ENCODE data around the gene AP3S2. TPM values are rescaled to one million over a fixed set of nuclear protein-coding genes. Genes with fewer than 3 reads are reported as not detected.
A peak's percentile ranks its signal among the peaks of the same experiment; 100 is the strongest.
"Not testable (repeated sequence)": the region's sequence is repeated elsewhere in the genome, so short reads cannot be mapped to it uniquely, and the experiment has no call there.

Gene AP3S2
- total RNA-seq, 1 experiment from 2014 or later: 46.1 TPM

DNA sequence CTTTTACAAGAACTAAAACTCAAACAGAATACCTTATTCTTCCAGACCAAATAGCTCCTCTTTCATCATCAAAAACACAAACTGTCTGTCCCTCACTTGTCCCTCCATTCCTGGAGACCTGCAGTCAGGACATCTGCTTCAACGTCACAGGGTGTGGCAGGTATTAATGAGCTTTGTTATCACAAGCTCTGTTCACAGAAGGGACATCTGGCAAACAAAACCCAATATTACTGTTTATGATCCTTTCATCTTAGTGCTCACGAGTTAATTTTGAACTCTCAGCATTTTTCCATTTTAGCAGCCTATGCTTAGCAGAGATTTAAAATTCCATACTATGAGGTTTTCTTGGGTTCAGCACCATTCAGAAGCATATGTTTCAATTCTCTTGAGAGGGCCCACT lies 32.9 kb downstream of the AP3S2 start:
- DNase-seq: no peak
- no peaks in the 10 kb centered on the region for H3K4me1 ChIP-seq
- H3K27ac ChIP-seq: no peak overlapping the region
- no peaks in the 10 kb centered on the region for H3K27me3 ChIP-seq
- peaks cover 23% of the 10 kb centered on the region; the same call in 1 of the 2 replicates for H3K36me3 ChIP-seq
- H3K4me3 ChIP-seq: no peak overlapping the region
- H3K9me3 ChIP-seq (replicated peaks): no peaks in the 10 kb centered on the region

DNA sequence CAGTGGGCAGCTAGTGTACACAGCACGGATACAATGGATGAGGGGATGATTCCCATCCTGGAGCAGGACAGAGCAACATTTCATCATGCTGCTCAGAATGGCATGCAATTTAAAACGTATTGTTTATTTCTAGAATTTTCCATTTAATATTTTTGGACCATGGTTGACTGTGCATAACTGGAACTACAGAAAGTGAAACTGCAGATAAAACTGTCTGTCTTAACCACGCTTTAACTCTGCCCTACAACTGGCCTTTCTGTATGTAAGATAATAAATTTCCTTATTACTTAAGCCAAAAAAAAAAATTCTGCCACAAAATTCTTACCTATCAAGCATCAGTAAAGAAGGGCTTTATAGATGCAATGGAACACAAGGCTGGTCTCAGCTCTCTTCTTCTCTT lies 33.4 kb downstream of the AP3S2 start:
- H3K27me3 ChIP-seq: no peaks in the 10 kb centered on the region
- DNase-seq: no peak
- H3K36me3 ChIP-seq: peaks cover 23% of the 10 kb centered on the region; the same call in 1 of the 2 replicates
- H3K4me1 ChIP-seq: no peaks in the 10 kb centered on the region
- no peak overlapping the region for H3K27ac ChIP-seq
- H3K9me3 ChIP-seq (replicated peaks): no peaks in the 10 kb centered on the region
- H3K4me3 ChIP-seq: no peak overlapping the region

DNA sequence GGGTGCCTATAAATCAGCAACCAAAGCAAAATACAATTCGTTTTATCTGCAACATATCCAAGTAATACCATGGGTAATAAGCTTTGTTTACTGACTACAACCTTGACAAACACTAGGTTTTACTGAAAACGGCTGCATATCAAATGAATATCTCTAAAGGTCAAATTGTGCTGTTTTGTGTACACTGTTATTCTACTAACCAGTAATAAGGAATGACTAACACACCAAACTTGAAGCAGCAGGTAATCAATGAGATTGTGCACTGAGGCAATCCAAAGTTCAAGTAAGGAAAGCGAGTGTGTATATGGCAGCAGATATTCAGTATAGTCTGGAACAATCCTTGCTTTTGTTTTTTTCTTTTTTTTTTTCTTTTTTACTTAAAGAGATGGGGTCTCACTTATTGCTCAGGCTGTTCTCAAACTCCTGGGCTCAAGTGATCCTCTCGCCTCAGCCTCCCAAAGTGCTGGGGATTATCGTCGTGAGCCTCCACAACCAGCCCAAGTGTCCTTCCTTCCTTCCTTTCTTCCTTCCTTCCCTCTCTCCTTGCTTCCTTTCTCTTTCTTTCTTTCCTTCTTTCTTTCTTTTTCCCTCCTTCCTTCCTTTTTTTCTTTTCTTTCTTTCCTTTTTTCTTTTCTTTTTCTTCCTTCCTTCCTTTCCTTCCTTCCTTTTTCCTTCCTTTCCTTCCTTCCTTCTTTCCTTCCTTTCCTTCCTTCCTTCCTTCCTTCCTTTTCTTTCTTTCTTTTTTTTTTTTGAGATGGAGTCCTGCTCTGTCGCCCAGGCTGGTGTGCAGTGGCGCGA lies 34.9 kb downstream of the AP3S2 start:
- no peak overlapping the region for H3K4me3 ChIP-seq
- H3K9me3 ChIP-seq (replicated peaks): no peaks in the 10 kb centered on the region
- DNase-seq: no peak
- no peak overlapping the region for H3K27ac ChIP-seq
- H3K36me3 ChIP-seq: peaks cover 23% of the 10 kb centered on the region; the same call in 1 of the 2 replicates
- no peaks in the 10 kb centered on the region for H3K4me1 ChIP-seq
- no peaks in the 10 kb centered on the region for H3K27me3 ChIP-seq

DNA sequence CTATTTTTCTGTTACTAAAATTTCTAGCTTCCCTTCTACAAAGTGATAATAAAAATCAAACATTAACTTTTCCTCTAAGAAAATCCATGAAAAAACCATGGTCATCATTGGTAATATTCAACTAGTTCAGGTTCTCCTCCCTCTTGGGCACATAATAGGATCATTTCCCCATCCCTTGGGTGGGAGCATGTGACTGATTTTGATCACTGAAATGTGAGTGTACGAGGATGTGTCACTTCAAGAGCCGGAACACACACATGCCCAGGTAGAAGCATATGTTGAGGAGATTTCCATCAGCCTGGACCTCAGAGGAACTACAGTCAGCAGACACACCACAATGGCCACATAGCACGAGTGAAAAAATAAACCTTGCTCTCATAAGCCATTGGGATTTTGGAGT lies 36.1 kb downstream of the AP3S2 start:
- DNase-seq: no peak
- Histone ChIP-seq H3K36me3 (peaks cover 17% of the 10 kb centered on the region; the same call in 1 of the 2 replicates), H3K4me3 (no peak overlapping the region), H3K27ac (no peak overlapping the region), H3K9me3 (replicated peaks) (no peaks in the 10 kb centered on the region), H3K27me3 (no peaks in the 10 kb centered on the region), H3K4me1 (no peaks in the 10 kb centered on the region)

- DNase-seq: no peak
- H3K4me1 ChIP-seq: no peaks in the 10 kb centered on the region
- H3K4me3 ChIP-seq: no peak overlapping the region
- H3K27ac ChIP-seq: no peak overlapping the region
- no peaks in the 10 kb centered on the region for H3K9me3 ChIP-seq (replicated peaks)
- H3K27me3 ChIP-seq: no peaks in the 10 kb centered on the region
- H3K36me3 ChIP-seq: peaks cover 13% of the 10 kb centered on the region; the same call in 1 of the 2 replicates
Measured at GRCh38 chr15:89855948-89856347, 37.8 kb downstream of the AP3S2 start.

GRCh38 chr15:89854863-89855262 lies 38.9 kb downstream of the AP3S2 start:
- H3K4me1 ChIP-seq; DNase-seq; H3K27me3 ChIP-seq; H3K9me3 ChIP-seq (replicated peaks); H3K27ac ChIP-seq; H3K4me3 ChIP-seq; H3K36me3 ChIP-seq: not testable (repeated sequence)

DNA sequence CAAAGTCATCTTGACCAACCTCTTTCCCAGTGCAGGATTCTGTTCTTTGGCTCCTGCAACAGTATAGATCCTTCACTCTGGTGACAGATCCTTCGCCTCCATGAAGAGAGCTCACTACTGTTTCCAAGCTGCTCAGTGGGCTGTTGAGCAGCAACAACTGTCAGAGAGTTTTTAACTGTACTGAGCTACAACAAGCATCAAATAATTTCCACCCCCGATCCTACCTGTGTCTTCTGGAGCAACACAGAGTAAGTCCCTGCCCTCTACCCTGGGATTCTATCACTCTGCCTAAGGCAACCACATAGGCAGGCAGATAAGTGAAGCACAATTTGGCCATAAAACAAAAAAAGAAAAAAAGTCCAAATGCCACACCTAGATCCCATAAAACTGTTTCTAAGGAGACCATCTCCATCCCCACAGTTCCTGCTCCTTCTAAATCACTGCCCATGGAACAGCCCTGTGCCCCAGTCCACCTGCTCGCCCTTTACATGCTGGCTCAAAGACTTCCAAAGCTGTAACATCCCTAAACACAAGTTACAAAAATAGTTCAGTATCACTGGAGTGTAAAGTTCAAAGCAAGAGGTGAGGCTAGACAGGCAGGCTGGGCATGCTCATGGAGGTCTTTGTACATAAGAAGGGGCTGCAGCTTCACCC lies 41.3 kb downstream of the AP3S2 start:
- Histone ChIP-seq H3K4me3 (no peak overlapping the region), H3K9me3 (replicated peaks) (no peaks in the 10 kb centered on the region), H3K36me3 (peaks cover 6% of the 10 kb centered on the region; the same call in 1 of the 2 replicates), H3K27ac (no peak overlapping the region), H3K27me3 (no peaks in the 10 kb centered on the region), H3K4me1 (no peaks in the 10 kb centered on the region)
- no peak for DNase-seq

GRCh38 chr15:89851673-89852341 lies 42.0 kb downstream of the AP3S2 start:
- H3K9me3 ChIP-seq (replicated peaks): no peaks in the 10 kb centered on the region
- H3K4me1 ChIP-seq: no peaks in the 10 kb centered on the region
- H3K27me3 ChIP-seq: no peaks in the 10 kb centered on the region
- H3K27ac ChIP-seq: no peak overlapping the region
- H3K4me3 ChIP-seq: no peak overlapping the region
- no peak for DNase-seq
- peaks cover 3% of the 10 kb centered on the region; the same call in 1 of the 2 replicates for H3K36me3 ChIP-seq

DNA sequence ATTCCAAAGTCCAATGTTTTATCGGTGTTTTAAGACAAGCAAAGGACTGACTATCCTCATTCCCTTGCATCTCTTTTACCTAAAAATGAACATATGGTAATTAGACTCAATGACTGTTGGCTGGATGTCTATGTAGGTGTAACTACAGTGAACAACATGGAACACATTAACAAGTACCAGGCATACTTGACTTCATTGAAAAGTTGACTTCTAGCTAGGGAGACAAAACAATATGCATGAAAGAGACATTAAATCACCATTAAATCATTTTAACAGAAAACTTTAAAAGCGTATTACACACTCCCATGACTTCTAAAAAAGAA lies 44.9 kb downstream of the AP3S2 start:
- no peak for DNase-seq
- no peaks in the 10 kb centered on the region for H3K9me3 ChIP-seq (replicated peaks)

GRCh38 chr15:89847101-89847500 lies 46.7 kb downstream of the AP3S2 start:
- no peaks in the 10 kb centered on the region for H3K27me3 ChIP-seq
- DNase-seq: no peak
- no peak overlapping the region for H3K27ac ChIP-seq
- H3K4me3 ChIP-seq: no peak overlapping the region
- no peaks in the 10 kb centered on the region for H3K9me3 ChIP-seq (replicated peaks)
- H3K4me1 ChIP-seq: peaks cover 14% of the 10 kb centered on the region
- peaks cover 3% of the 10 kb centered on the region; the same call in 1 of the 2 replicates for H3K36me3 ChIP-seq

More for the DNA sequence above, 44.9 kb downstream of the AP3S2 start:
- Histone ChIP-seq H3K27me3 (no peaks in the 10 kb centered on the region), H3K27ac (no peak overlapping the region), H3K4me1 (peaks cover 14% of the 10 kb centered on the region), H3K36me3 (peaks cover 3% of the 10 kb centered on the region; the same call in 1 of the 2 replicates), H3K4me3 (no peak overlapping the region)

DNA sequence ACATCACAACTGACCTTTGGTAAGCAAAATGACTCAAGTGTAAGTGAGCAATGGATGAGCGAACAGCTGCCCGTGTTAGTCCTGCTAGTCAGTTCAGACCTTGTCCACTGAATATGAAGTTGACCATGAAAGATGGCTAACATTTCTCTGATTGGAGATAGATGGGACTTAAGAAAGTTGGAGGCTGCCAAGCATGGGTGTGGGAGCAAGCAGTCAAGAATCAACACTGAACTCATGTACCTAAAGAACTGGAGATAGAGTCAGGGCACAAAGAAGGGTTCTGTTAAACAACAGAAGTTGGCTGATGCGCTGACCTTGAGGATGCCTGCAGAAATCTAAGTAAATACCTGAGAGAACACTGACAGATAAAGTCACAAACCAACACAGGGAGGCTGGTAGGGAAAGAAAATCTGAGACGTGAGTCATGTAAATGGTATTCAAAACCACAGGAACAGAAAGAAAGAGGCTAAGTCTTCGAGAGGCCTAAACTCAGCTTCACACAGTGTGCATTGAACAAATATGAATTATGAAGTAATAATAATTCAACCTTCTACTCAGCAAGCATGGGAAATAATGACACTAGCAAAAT lies 48.4 kb downstream of the AP3S2 start:
- Histone ChIP-seq H3K27me3 (no peaks in the 10 kb centered on the region), H3K9me3 (replicated peaks) (no peaks in the 10 kb centered on the region), H3K4me3 (no peak overlapping the region), H3K4me1 (peaks cover 14% of the 10 kb centered on the region), H3K27ac (peak overlapping the region; percentile 72), H3K36me3 (0 out of 2 replicates have a peak, but pooled peaks cover 2% of the 10 kb centered on the region)
- DNase-seq: peak; percentile 38 to 70

GRCh38 chr15:89841962-89842361 lies 51.8 kb downstream of the AP3S2 start:
- Histone ChIP-seq H3K27ac (no peak overlapping the region), H3K4me3 (no peak overlapping the region), H3K36me3 (0 out of 2 replicates have a peak, but pooled peaks cover 7% of the 10 kb centered on the region), H3K27me3 (no peaks in the 10 kb centered on the region), H3K9me3 (replicated peaks) (no peaks in the 10 kb centered on the region), H3K4me1 (peaks cover 14% of the 10 kb centered on the region)
- no peak for DNase-seq

- H3K4me3 ChIP-seq: no peak overlapping the region
- no peaks in the 10 kb centered on the region for H3K27me3 ChIP-seq
- peaks cover 8% of the 10 kb centered on the region; the same call in 1 of the 2 replicates for H3K36me3 ChIP-seq
- DNase-seq: no peak
- no peaks in the 10 kb centered on the region for H3K9me3 ChIP-seq (replicated peaks)
- H3K4me1 ChIP-seq: peaks cover 14% of the 10 kb centered on the region
- no peak overlapping the region for H3K27ac ChIP-seq
Measured at GRCh38 chr15:89841306-89841705, 52.5 kb downstream of the AP3S2 start.

GRCh38 chr15:89839167-89839810 lies 54.5 kb downstream of the AP3S2 start:
- DNase-seq: no peak
- Histone ChIP-seq H3K9me3 (replicated peaks) (no peaks in the 10 kb centered on the region), H3K36me3 (peaks cover 17% of the 10 kb centered on the region; the same call in 1 of the 2 replicates), H3K4me1 (no peaks in the 10 kb centered on the region), H3K27ac (no peak overlapping the region), H3K4me3 (no peak overlapping the region), H3K27me3 (no peaks in the 10 kb centered on the region)
